Measurements from ENCODE around the gene RWDD1.

RWDD1 gene

DNA sequence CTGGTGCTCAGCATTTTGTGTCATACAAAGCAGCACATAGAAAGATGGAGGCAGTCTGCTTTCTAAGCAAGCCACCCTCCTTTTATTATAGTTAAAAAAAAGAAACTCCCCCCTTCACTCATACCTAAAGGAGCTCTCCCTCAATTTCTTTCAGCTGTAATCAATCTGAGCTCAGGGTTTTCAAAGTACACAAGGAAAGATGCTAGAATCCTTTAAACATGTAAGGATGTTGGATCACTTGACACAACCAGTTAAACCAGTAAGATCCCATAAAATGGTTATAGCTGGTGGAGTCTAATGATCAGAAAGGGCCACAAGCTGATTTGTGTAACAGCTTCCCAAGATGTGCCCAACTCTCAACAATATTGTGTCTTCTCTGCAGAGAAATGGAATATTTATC, 17.9 kb upstream of the RWDD1 start, which contains the start of gene CALHM4:
Gene CALHM4 (plus strand): TSS at position 301 of the 400 bp plus-strand sequence. CDS start 43 bp downstream, at position 344.
- H3K9ac ChIP-seq = no peak within 1 kb of the TSS
- H3K36me3 ChIP-seq (ENCODE audit: insufficient read depth) = no peaks in the 10 kb centered on the region
- H3K27me3 ChIP-seq (ENCODE audit: insufficient read depth, low read depth) = no peaks in the 10 kb centered on the region
- H3K27ac ChIP-seq = no peak within 1 kb of the TSS
- no peak within 1 kb of the TSS for H3K4me2 ChIP-seq
- H3K4me3 ChIP-seq (IDR thresholded peaks at IDR 0.05; ENCODE audit: insufficient read depth, low read depth, low read length) = no peak within 1 kb of the TSS
- TF ChIP-seq, protein P1, sequence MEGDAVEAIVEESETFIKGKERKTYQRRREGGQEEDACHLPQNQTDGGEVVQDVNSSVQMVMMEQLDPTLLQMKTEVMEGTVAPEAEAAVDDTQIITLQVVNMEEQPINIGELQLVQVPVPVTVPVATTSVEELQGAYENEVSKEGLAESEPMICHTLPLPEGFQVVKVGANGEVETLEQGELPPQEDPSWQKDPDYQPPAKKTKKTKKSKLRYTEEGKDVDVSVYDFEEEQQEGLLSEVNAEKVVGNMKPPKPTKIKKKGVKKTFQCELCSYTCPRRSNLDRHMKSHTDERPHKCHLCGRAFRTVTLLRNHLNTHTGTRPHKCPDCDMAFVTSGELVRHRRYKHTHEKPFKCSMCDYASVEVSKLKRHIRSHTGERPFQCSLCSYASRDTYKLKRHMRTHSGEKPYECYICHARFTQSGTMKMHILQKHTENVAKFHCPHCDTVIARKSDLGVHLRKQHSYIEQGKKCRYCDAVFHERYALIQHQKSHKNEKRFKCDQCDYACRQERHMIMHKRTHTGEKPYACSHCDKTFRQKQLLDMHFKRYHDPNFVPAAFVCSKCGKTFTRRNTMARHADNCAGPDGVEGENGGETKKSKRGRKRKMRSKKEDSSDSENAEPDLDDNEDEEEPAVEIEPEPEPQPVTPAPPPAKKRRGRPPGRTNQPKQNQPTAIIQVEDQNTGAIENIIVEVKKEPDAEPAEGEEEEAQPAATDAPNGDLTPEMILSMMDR (conservative IDR thresholded peaks at IDR 0.05; ENCODE audit: low read depth, low read length) = no peak
- H2AFZ ChIP-seq (ENCODE audit: low read depth) = no peak within 1 kb of the TSS
- no peaks in the 10 kb centered on the region for H3K4me1 ChIP-seq (ENCODE audit: low read depth, poor library complexity, severe bottlenecking)
- H4K20me1 ChIP-seq (ENCODE audit: insufficient read depth) = no peaks in the 10 kb centered on the region
- no peaks in the 10 kb centered on the region for H3K79me2 ChIP-seq (ENCODE audit: insufficient read depth, low read depth)

DNA sequence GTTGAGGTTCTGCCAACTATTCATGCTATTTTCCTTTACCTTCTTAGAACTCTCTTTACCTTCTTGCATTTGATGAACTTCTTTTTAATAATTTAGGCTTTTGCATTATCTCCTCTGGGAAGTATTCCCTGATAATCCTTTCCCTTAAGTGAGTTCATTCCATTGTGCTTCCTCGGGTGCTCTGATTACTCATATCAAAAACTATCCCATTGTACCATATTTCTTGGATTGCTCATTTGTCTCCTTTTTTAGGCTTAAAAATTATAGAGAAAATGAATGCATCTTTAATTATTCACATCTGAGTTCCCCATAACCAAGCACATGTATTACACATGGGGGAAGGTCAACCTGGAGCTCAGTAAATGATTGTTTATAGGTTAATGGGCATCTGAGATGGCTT, 15.2 kb upstream of the RWDD1 start:
- Histone ChIP-seq H3K36me3 (ENCODE audit: insufficient read depth) (no peaks in the 10 kb centered on the region), H3K27me3 (ENCODE audit: insufficient read depth, low read depth) (no peaks in the 10 kb centered on the region), H3K79me2 (ENCODE audit: insufficient read depth, low read depth) (no peaks in the 10 kb centered on the region), H3K4me3 (IDR thresholded peaks at IDR 0.05; ENCODE audit: insufficient read depth, low read depth, low read length) (no peak overlapping the region), H3K4me1 (ENCODE audit: low read depth, poor library complexity, severe bottlenecking) (no peaks in the 10 kb centered on the region), H4K20me1 (ENCODE audit: insufficient read depth) (no peaks in the 10 kb centered on the region), H2AFZ (ENCODE audit: low read depth) (no peak overlapping the region), H3K27ac (no peak overlapping the region), H3K9ac (no peak overlapping the region), H3K4me2 (no peak overlapping the region)
- TF ChIP-seq, protein P1 (conservative IDR thresholded peaks at IDR 0.05; ENCODE audit: low read depth, low read length) = no peak

GRCh38 chr6:116556814-116557415, 14.4 kb upstream of the RWDD1 start:
- Histone ChIP-seq H3K79me2 (ENCODE audit: insufficient read depth, low read depth) (no peaks in the 10 kb centered on the region), H3K27me3 (ENCODE audit: insufficient read depth, low read depth) (no peaks in the 10 kb centered on the region), H3K4me2 (no peak overlapping the region), H3K36me3 (ENCODE audit: insufficient read depth) (no peaks in the 10 kb centered on the region), H2AFZ (ENCODE audit: low read depth) (no peak overlapping the region), H3K9ac (no peak overlapping the region), H3K4me3 (IDR thresholded peaks at IDR 0.05; ENCODE audit: insufficient read depth, low read depth, low read length) (no peak overlapping the region), H3K4me1 (ENCODE audit: low read depth, poor library complexity, severe bottlenecking) (no peaks in the 10 kb centered on the region), H4K20me1 (ENCODE audit: insufficient read depth) (no peaks in the 10 kb centered on the region), H3K27ac (no peak overlapping the region)
- TF ChIP-seq, protein P1 (conservative IDR thresholded peaks at IDR 0.05; ENCODE audit: low read depth, low read length) = no peak

- Histone ChIP-seq H4K20me1 (ENCODE audit: insufficient read depth) (no peaks in the 10 kb centered on the region), H3K4me2 (no peak overlapping the region), H2AFZ (ENCODE audit: low read depth) (no peak overlapping the region), H3K4me1 (ENCODE audit: low read depth, poor library complexity, severe bottlenecking) (no peaks in the 10 kb centered on the region), H3K9ac (no peak overlapping the region), H3K27me3 (ENCODE audit: insufficient read depth, low read depth) (no peaks in the 10 kb centered on the region), H3K4me3 (IDR thresholded peaks at IDR 0.05; ENCODE audit: insufficient read depth, low read depth, low read length) (no peak overlapping the region), H3K27ac (no peak overlapping the region), H3K79me2 (ENCODE audit: insufficient read depth, low read depth) (no peaks in the 10 kb centered on the region), H3K36me3 (ENCODE audit: insufficient read depth) (no peaks in the 10 kb centered on the region)
- TF ChIP-seq, protein P1 (conservative IDR thresholded peaks at IDR 0.05; ENCODE audit: low read depth, low read length) = no peak
Observed at GRCh38 chr6:116557893-116558292, 13.4 kb upstream of the RWDD1 start.

Data from KMS-11 (cell line).